ENCODE data around the gene STUM.
"Not testable (repeated sequence)": the region's sequence is repeated elsewhere in the genome, so short reads cannot be mapped to it uniquely, and the experiment has no call there.

The STUM gene

DNA sequence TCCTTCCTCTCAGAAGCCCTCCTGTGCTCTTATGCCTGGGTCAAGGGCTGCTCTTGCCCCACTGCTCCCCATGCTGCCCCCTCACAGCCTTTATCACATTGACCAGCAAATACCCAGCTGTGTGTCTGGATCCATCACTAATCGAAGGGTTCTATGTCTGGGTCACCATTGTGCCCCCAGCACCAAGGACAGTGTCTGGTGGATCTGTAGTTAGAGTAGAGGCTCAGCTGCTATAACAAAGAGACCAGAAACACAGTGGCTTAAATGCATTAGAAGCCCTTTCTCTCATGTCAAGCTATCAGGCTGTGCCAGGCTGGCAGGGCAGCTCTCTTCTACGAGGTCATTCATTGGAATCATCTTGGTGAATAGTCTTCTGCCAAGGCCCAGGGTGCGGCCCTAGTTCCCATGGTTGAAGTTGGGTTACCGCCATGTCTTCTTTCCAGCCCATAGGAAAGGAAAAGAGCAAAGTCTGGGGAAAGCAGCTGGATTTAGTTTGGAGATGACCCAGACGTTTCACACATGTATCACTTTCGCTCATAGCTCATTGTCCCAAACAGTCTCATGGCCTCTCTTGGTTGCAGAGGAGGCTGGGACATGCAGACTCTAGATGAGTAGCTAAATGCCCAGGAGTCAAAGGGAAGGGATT is 32.2 kb downstream of the STUM start:
- DNase-seq (ENCODE audit: low read depth in 2 of 2, low spot score in 1 of 2) = no peak

DNA sequence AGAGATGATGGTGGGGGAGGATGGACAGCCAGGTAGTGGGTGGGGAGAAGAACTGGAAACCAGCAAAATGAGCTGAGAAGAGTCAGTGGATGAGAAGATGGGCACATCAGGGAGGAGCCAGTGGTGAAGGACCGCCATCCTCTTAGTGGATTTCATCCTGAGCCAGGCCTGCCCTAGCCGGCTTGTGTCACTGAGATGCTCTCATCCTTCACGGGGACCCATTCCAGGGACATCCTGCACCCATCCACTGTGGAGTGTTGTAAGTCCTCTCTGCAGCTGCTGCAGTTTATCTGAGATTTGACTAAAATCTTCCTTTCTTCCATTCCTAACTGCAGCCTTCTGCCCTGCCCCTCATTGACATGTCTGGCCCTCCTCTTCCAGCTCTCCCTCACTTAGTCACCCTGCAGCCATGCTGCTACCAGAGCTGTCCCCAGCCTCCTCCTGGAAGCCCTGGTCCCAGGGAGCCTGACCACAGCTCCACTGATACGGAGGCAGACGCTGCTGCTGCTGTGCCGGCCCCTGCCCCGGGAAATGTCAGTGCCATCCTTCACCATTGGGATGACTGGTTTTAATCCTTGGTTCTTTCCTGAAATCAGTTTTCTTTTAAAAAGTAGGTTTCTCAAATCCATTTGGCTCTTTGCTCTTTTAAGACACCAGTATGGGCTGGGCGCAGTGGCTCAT is 33.2 kb downstream of the STUM start:
- no peak for DNase-seq (ENCODE audit: low read depth in 2 of 2, low spot score in 1 of 2)

DNA sequence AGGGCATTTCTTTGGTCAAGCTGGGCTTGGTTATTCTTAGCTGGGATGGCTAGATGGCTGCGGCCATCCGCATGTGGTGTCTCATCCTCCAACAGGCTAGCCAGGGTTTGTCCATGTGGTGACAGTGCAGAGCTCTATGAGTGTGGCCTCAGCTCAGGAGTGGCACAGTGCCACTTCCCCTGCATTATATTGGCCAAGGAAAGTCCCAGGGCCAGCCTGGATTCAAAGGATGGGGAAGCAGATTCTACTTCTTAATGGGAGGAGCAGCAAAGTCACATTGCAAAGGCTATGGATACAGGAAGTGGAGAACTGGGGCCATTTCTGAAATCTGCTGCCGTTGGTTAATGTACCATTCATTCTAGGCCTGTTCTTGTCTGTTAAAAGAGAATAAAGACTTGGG is 34.4 kb downstream of the STUM start:
- DNase-seq (ENCODE audit: low read depth in 2 of 2, low spot score in 1 of 2) = no peak

DNA sequence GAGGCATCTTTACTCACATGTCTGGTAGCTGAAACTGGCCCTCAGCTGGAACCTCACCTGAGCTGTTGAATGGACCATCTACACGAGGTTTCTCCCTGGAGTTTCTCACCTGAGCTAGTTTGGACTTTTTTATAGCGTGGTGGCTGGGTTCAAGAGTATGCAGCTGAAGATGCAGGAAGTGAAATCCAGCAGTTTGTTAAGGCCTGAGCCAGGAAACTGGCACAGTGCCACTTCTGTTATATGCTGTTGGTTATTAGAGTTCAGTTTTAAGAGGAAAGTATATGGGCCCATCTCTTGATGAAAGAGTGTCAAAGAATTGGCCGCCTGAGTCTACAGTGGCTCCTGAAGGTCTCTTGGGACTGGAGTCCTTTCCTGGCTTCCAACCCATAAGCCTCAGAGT is 35.6 kb downstream of the STUM start:
- DNase-seq (ENCODE audit: low read depth in 2 of 2, low spot score in 1 of 2) = no peak

DNA sequence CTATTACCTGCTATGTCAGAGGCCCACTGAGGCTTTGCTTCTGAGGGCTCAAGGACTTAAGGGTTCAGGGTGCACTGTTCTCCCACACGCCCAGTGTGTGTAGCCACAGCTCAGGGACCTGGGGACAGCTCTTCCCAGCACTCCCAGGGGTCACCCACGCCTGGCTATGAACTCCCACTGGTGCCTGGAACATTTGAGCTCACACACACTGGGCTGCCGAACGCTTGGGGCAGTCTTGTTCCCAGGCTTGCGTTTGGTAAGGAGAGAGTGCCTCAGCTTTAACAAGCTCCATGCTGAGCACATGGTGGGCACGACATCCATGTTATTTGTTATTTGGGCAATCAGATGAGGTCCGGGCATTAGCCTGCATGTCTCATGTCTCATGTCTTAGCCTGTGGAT is 37.6 kb downstream of the STUM start:
- DNase-seq (ENCODE audit: low read depth in 2 of 2, low spot score in 1 of 2) = no peak

DNA sequence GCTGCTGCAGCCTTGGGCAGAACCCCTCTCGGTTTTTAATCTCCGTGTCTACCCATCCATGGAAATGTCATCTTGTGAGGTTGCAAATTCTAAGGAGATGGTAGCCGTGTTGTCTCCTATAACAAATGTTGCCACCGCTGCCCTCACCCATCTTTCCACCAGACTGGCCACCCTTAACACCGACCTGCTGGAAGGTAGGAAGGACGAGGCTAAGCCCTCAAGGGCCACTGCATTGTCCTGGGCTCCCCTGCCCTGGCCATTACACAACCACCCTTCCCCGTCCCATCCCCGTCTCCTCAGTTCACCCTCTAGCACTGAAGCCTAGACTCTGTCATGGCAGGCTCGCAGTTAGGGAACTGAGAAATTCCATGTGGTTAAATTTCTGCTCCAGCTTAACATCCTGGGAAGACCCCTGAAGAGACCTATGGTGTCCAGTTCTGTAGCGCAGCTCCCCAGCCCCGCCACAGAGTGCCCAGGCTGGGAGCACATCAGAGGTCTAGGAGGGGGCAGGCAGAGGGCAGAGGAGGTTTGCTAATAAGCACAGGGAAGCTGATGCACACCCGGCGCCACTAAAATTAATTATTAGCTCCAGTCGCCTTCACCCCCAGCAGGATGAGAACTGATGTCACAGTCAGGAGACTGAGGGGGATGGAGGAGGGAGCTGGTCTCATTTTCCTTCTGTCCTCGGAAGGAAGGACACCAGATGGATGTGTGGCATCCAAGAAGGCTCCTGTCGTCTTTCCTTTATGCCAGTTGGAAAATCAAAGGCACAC is 38.3 kb downstream of the STUM start:
- no peak for DNase-seq (ENCODE audit: low read depth in 2 of 2, low spot score in 1 of 2)

DNA sequence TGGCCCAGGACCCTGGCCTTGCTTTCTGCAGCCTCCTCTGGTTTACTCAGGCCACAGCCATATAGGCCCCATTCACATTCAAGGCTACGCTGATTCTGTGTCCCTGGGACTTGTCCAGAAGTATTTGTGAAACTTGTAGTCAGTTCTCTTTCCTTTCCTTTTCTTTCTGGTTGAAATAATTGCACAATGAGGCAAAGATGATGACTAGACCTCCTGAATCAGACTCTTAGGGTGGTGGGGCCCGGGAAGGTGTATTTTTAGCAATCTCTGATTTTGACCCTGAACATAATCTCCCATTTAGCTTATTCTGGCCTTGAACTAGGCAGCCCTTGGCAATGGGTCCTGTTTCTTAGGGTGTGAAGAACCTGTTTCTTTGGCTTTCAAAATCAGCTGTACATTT is 39.9 kb downstream of the STUM start:
- no peak for DNase-seq (ENCODE audit: low read depth in 2 of 2, low spot score in 1 of 2)

DNA sequence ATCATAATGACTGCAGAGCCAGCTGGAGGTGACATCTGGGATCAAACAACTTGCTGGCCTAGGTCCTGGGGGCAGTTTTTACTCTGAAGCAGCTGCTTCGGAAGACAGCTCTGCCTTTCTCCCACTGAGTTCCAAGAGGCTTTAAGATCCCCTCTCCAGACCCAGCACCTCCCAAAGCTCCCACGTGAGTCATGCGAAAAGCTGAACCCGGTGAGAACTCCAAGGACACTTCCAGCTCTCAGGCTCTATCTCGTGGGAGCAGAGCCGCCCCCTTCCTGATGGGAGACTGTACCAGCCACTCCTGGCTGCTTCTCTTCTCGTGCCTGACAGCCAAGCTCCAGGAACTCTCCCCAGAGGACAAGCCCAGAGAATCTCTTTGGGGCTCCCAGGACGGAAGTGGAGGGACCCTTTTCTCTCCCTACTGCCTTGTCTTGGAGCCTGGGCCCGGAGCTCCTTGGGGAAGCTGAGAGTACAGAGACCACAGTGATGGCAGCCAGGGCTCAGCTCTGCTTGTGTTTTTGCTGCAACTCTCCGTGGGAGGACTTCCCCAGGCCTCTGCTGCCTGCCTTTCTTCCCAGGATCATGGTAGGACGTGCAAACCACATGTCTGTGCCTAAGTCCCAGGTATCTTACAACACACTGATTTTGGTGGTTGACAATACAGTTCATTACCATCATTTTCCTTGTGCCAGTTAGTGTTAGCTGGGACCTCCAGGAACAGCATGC is 40.6 kb downstream of the STUM start:
- no peak for DNase-seq (ENCODE audit: low read depth in 2 of 2, low spot score in 1 of 2)

DNA sequence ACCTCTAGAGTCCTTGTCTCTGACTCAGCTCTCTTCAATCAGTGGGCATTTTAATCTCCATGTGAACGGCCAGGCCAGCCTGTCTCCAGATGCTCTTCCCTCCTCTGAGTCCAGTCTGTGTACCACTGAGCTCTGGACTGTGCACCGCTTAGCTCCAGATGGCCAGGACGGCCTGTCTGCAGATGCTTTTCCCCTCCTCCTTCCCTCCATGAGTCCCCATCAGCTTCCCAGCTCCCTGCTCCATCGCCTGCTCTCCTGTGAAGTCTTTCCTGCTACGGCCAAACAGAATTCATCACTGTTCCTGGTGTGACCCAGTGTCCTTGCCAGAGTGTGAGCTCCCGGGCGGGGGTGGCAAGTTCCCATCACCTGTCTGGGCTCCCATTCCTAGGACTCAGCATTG is 42.0 kb downstream of the STUM start:
- no peak for DNase-seq (ENCODE audit: low read depth in 2 of 2, low spot score in 1 of 2)

DNA sequence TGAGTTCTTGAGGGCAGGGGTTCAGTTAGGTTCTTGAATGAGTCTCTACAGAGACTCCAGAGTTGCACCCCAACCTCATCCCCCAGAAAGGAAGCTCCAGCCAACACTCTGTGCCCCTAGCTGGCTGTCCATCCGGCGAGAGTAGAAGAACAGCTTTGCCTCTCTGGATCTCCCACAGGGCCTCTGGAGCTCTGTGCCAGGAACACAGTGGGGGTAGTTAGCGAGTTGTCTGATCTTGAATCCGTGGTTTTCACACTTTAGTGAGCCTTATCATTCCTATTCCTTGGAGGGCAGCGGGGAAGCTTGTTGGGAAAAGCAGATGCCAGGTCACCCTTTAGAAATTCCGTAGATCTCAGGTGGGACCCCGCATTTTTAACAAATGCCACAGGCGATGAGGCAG is 45.0 kb downstream of the STUM start:
- no peak for DNase-seq (ENCODE audit: low read depth in 2 of 2, low spot score in 1 of 2)

DNA sequence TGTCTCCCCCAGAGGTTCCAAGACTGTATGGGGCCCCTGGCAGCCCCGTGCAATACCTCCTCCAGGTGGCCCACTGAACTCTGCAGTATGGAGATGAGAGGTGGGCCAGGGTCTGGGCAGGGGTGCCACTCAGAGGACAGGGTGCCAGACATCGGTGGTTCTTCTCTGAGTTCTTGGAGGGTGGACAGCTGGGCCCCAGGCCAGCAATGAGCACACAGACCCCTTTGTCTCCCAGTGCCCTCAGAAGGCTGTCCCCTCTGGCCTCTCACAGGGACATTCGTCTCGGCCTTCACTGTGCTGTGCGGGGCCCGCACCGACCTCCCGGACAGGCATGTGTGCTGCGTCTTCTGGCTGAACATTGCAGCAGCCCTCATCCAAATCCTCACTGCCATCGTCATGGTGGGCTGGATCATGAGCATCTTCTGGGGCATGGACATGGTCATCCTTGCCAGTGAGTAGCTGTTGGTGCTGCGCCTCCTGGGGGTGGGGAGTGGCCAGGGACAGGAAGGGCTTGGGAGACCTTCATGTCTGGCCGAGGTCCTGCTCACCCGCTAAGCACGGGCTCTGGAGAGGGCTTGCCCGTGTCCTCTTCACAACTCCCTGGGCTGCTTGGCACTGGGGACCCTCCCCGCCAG is 48.1 kb downstream of the STUM start:
- no peak for DNase-seq (ENCODE audit: low read depth in 2 of 2, low spot score in 1 of 2)

DNA sequence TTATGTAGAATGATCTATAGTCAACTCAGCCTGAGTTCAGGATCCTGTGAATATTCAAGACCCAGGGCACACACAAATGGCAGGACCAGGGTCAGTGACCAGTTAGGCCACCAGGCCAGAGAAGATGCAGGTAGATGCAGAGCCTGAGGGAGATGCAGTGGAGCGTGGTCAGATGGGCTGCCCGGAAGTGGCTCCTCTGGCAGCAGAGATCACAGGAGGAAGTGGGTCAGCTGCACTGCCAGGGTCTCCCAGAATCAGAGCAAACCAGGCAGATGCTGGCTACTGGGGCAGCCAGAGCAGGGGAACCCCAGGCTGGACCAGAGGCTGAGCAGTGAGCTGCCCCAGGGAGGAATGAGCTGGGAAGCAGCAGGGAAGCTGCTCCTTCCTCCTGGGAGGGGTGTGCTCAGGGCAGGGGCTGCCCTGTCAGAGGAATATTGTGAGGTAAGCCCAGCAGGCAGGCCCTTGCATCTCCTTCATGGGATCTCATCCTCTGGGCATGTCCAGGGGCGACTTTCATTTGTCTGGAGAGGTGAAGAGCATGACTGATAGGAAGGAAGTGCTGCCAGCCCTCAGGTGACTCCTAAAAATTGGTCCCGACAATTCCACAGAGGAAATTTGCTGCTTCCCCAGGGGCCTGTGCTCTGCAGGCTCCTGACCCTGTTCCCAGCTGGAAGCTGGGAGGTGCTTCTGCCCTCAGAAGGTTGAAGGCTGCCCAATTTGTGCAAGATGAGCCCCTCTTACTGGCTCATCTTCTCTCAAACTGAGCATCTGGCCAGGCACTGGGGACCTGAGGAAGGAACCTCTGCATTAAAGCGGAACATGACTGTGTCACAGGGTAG is 49.3 kb downstream of the STUM start:
- DNase-seq (ENCODE audit: low read depth in 2 of 2, low spot score in 1 of 2) = no peak

DNA sequence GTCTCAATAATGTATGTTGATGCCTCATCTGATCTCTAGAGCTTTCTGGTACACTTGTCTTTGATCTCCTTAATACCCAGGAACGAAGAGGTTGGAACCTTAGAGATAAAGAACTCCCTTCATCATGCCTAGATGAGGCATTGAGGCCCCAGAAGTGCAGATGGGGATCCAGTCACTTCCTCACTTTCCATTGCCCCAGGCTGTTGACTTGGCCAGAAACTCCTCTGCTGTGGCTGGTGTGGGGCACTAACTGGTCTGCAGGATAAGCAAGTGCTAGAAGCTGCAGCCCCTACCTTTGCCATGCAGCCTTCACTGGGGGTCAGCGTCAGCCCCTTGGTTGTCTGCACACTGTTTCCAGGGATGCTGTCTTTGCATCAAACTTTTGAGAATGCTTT is 49.9 kb downstream of the STUM start:
- no peak for DNase-seq (ENCODE audit: low read depth in 2 of 2, low spot score in 1 of 2)

DNA sequence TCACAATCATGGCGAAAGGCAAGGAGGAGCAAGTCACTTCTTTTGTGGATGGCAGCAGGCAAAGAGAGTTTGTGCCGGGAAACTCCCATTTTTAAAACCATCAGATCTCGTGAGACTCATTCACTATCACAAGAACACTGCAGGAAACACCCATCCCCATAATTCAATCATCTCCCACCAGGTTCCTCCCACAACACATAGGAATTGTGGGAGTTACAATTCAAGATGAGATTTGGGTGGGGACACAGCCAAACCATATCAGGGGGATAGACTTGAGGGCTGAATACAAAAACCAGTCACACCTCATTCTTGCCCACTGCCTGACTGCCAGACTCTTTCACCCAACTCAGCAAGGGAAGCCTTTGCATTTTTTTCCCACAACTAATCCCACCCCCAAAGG is 50.4 kb downstream of the STUM start:
- DNase-seq (ENCODE audit: low read depth in 2 of 2, low spot score in 1 of 2) = not testable (repeated sequence)

DNA sequence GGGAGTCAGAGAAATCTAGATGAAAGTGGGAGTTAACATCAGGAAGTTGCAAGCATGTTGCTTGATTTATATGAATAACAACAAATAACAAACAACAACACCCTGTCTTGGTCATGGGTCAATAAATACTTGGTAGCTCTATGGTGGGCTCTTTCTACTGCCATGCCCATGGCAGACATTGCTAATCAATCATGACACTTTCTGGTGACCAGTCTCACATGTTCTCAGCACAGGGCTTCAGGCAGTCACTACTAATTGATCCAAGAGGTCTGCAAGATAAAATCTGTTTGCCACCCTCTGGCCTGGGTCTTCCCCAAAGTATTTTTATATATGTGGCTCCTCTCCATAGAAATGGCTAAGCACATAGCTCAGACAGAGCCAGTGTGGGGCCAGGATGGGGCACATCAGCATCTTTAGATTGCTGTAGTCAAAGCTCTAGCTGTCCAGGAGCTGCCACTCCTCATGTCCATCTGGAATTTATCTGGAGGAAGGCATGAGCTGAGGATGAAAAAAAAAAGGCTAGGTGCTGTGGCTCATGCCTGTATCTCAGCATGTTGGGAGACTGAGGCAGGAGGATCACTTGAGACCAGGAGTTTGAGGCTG is 51.2 kb downstream of the STUM start:
- no peak for DNase-seq (ENCODE audit: low read depth in 2 of 2, low spot score in 1 of 2)

DNA sequence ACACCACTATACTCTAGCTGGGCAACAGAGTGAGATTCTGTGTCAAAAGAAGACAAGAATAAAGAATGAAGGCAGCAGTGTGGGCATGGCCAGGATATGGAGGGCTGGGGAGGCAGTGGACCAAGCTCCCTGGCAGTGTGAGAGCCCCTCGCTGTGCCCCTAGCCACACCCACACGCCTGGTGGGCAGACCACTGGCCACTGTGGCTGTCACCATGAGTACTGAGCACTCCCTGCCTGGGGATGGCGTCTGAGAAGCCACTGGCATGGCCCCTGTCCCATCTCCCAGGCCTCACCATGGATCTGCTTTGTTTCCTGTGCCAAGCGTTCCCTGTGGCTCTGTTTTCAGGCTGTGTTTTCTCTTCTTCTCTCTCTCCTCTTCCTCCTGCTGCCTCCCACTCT is 51.7 kb downstream of the STUM start:
- DNase-seq (ENCODE audit: low read depth in 2 of 2, low spot score in 1 of 2) = no peak

DNA sequence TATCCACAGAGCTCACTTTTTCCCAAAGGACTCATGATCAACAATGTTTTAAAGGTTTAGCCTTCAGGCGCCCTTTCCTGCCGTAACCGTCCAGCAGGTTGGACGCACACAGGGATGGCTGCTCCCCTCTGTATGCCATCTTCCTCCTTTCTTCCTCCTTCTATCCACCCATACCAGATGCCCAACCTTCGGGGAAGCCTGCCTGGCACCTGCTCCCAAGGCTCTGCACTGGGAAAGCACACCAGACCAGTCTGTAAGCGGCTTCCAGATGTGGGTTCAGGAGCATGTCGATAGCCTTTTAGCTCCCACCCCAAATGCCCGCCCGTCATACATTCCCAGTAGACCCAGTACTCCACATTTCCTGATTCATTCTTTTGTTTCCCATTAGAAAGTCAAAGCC is 52.9 kb downstream of the STUM start:
- DNase-seq (ENCODE audit: low read depth in 2 of 2, low spot score in 1 of 2) = no peak

DNA sequence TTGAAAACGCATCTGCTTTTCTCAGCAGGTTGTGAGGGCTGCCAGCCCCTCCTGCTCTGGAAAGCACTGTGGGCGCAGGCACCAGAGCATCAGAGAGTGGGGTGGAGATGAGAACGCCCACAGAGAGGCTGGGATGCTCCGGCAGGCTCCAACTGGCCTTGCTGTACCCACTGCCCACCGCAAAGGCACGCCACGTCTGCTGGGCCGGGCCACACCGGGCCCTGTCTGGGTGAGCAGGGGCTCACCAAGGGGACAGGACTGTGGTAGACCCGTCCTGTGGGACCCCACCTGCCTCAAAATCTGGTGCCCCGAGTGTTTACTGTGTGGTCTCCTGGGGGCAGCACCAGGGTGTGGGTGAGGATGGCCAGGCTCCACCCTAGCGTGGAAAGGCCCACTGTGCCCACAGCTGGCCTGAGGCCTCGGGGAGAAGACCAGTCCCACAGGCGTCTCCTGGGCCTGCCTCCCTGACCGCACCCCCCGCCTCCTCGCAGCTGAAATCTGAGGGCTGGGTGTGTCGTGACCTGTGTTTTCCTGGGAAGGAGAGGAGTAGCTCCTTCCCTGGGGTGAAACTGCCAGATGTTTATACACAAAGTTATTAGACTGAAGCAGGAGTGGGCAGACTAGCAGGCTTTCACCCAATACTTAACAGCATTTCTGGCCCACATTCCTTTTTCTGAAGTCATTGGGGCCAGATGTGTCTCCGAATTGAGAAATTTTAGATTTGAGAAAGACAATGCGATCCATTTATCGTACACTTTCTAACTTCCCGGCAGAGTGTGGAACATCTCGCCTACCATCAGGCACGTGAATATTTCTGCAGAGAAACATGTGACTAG is 53.8 kb downstream of the STUM start:
- no peak for DNase-seq (ENCODE audit: low read depth in 2 of 2, low spot score in 1 of 2)
